Islet precursor cell (in vitro differentiated cells): Measurements from ENCODE around the gene BCAN.

Experiments
- DNase-seq: peaks from one replicate; pipeline ENCODE4 v3.0.0-alpha.2; 2018

BCAN gene

GRCh38 chr1:156704166-156704711 lies 62.3 kb downstream of the BCAN start:
- no peak for DNase-seq

- DNase-seq = peak; percentile 85
Measured at GRCh38 chr1:156704930-156705320, 63.0 kb downstream of the BCAN start.

GRCh38 chr1:156705321-156705917 lies 63.5 kb downstream of the BCAN start, which contains the start of gene CRABP2:
Gene CRABP2, minus strand, starts transcription at chr1:156705583. Its CDS starts 137 bp downstream, at chr1:156705446.
- no peak for DNase-seq

GRCh38 chr1:156705918-156706656 lies 64.2 kb downstream of the BCAN start:
- DNase-seq = peak; percentile 97

GRCh38 chr1:156706657-156707416 lies 64.9 kb downstream of the BCAN start:
- DNase-seq = peak; percentile 93

GRCh38 chr1:156707417-156708217 lies 65.7 kb downstream of the BCAN start:
- peak; percentile 73 for DNase-seq

GRCh38 chr1:156708218-156708661 lies 66.3 kb downstream of the BCAN start:
- DNase-seq = no peak

GRCh38 chr1:156709031-156709430 lies 67.1 kb downstream of the BCAN start:
- DNase-seq = no peak
